IPS-18c (cell line): ENCODE results near the gene SLC9A9.

ENCODE experiments used
- H3K4me3 ChIP-seq: 2 replicates; pipeline ENCODE4 v1.7.0; 2013; ENCODE audit warnings: low read depth, mild to moderate bottlenecking, low read length, moderate library complexity; ENCODE audit not compliant: insufficient read depth
- H3K9me3 ChIP-seq: one replicate; pipeline ENCODE4 v1.6.1; 2013; ENCODE audit warnings: mild to moderate bottlenecking, low read length, moderate library complexity; ENCODE audit not compliant: control insufficient read depth, insufficient read depth

The SLC9A9 gene

DNA sequence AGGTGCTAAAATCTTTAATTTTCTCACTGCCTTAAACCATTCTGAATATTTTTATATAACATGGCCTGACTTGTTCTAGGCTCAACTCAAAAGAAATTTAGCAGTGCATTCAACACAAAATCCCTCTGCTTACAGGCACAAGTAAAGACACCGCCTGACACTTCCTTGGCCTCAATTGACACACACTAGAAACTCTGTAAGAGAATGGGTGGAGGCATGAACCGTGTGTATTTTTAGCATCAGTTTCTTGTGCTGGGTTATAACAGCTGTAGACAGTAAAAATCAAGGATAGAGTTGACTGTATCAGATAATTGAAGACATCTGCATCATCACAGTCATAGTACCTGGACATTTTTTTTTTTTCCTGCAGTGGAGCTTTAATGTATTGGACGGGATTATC is 54.3 kb downstream of the SLC9A9 start:
- H3K9me3 ChIP-seq: no peaks in the 10 kb centered on the region

DNA sequence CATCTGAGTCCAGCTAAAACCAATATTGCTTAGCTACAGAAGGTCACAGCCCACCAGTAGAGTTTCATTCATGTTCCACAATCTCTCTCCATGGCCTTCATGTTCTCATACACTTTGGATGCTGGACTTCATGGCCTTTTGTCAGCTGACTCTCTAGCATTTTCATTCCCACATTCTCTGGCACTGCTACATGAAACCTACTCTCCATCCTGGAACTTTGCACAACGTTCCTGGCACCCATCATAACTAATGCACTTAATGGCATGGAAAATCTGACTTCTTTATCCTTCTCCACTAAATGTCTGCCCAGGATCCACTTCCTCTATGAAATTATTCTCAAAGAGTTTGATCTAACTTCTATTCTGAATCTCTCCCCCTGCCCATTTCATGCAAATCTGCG is 56.9 kb downstream of the SLC9A9 start:
- Histone ChIP-seq H3K9me3 (no peaks in the 10 kb centered on the region), H3K4me3 (no peak overlapping the region)

More for the DNA sequence above, 54.3 kb downstream of the SLC9A9 start:
- H3K4me3 ChIP-seq: no peak overlapping the region

DNA sequence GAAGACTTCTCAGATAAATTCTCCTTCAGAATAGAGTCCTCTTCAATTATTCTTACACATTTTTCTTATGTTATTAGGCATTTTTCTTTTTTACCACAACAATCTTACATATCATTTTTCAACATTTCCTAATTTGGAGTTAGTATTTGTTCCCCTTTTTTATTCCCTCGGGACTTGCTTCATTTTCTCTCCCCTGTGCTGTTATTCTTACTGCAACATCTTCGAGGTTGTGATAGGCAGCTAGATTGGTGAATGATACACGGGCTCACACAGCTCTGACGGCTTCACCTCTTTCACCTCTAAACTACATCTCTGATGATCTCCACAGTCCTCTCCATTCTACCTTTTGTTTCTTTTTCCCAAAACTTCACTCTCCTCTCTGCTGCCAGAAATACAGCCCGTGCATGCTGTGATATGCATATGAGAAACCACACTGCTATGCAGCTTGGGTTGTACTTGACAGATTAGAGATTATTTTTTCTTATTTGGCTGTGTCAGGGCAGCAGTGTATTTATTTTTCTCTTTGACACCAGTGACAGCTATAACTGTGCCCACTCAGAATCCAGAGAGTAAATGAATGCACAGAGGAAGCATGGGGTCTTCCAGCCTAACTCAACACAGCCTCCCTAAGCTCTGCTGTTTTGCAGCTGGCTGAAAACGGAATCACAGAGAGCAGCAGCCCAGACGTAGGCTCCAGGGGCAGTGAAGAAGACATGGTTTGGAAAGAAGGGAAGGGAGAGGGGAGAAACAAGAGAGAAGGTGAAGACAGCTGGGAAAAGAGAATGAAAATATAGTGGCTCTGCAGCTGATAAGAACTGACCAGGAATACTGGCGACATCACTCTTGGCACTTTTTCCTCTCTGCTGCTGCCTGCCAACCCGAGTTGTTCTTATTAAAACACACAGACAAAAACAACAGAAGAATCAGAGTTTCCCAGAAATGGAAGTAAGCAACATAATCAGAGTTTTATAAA is 61.8 kb downstream of the SLC9A9 start:
- Histone ChIP-seq H3K9me3 (no peaks in the 10 kb centered on the region), H3K4me3 (no peak overlapping the region)

DNA sequence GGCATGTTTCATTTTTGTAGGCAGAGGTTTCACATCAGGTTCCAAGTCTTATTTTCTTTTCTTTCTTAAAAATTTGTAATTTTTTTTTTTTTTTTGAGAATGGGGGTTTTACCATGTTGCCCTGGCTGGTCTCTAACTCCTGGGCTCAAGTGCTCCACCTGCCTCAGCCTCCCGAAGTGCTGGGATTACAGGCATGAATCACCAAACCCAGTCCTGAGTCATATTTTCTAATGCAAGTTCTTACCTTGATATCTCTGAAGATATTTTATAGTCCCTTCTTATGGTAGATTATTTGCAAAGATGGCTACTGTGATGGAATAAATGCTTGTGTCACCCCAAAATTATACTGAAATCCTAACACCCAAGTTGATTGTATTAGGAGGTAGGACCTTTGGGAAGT is 63.8 kb downstream of the SLC9A9 start:
- Histone ChIP-seq H3K4me3 (no peak overlapping the region), H3K9me3 (no peaks in the 10 kb centered on the region)

DNA sequence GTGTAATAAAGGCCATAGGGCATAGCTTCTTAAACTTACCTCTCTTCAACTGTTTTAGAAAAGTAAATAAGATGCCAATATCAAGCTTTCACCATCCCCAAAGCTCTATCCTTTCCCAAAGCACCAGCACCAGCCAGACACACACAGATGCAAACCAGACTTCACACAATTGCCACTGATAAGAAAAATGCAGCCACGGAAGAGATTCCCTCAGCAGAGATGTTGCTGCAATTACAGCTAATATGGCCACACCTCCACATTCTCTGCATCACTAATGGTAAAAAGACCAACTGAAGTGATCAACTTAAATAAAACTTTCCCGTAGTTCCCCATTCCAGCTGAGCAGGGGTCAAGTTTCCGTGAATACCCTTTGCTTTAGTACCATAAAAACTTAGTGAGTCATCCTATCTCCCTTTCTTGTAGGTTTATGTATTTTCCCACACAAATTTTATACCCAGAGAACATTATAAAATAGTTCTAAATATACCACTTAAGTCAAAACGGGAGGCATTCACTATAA is 64.4 kb downstream of the SLC9A9 start:
- H3K9me3 ChIP-seq: no peaks in the 10 kb centered on the region

DNA sequence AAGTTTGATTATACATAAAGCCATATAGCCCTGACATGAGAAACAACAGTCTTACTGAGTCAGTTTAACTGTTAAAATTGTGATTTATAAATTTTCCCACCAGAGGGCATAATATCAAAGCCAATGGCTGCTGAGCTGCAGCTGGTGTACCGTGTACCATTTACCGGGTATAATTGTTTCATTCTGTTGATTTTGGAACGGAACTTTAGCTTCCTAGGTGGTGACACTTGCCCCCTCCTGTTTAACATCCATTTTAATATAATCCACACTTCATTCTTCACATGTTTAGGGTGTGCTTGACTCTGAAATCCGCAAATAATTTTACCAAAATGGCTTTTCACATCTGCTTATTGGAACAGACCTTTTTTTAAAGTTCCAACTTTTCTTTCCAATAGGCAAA is 72.8 kb downstream of the SLC9A9 start:
- Histone ChIP-seq H3K4me3 (no peak overlapping the region), H3K9me3 (no peaks in the 10 kb centered on the region)

More for the DNA sequence above, 64.4 kb downstream of the SLC9A9 start:
- no peak overlapping the region for H3K4me3 ChIP-seq

DNA sequence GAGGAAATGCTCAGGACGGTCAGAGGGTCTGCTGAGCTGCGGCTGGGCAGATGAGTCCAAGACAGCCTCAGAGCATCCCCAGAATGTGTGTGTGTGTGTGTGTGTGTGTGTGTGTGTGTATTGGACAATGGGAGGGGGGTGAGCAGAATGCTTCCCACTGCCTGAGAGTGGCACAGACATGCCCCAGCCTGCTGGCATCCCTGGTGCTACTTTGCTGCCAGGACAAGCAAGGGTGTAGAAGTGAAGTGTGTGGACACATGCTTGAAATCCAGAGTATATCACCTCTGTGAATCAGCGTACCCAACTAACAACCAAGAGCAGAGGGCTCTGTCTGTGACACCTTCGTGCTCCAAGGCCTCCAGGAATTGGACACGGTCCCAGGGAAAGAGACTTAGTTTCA is 76.3 kb downstream of the SLC9A9 start:
- no peak overlapping the region for H3K4me3 ChIP-seq

DNA sequence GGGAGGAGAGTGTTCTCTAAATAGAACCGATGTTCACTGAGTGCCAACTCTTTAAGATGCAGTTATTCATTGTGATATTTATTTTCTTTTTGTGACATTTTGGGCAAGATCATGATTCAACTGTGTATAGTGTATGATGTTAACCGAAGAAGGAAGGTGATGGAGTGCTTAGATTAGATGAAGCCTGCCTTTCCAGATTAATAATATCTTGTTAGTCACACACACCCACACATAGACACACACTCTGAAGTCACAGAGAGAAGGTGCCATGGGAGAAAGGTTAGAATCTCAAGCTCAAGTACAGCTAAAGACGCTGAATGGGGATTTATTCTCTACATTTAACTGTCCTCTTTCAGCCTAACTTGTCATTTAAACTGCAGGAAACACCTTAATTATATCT is 77.0 kb downstream of the SLC9A9 start:
- Histone ChIP-seq H3K9me3 (no peaks in the 10 kb centered on the region), H3K4me3 (no peak overlapping the region)

More for the DNA sequence above, 76.3 kb downstream of the SLC9A9 start:
- H3K9me3 ChIP-seq: no peaks in the 10 kb centered on the region

DNA sequence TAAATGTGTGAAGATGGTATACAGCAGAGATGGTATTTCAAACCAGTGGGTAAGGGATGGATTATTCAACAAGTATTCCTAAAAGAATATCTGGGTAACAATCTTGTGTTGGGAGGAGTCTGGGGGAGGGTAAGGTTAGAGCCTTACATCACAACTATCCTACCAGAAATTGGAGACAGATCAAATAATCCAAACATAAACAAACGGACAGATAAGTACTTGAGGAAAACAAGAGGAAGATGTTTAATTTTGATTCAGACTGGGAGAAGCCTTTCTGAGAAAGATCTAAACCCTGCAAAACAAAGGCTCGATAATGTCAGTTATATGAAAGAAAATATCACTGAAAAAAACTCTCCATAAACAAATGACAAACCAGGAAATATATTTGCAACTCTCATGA is 77.9 kb downstream of the SLC9A9 start:
- Histone ChIP-seq H3K9me3 (no peaks in the 10 kb centered on the region), H3K4me3 (no peak overlapping the region)

DNA sequence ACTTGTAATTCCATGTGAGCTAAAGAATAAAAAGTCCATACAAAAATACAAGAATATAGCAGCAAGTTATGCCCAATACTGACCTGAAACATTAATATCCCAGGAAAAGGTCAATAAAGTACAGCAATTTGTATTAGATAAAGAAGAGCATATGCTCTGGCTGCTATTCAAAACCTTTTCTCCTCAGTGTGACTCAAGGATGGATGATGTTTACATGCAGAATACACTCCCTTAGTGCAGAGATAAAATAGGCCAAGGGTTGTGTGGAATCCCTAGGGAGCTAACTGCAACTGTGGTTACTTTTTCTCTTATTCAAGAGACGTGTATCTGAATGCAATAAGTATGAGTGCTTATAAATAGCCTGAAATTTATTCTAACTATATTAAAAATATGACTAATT is 78.7 kb downstream of the SLC9A9 start:
- Histone ChIP-seq H3K9me3 (no peaks in the 10 kb centered on the region), H3K4me3 (no peak overlapping the region)

DNA sequence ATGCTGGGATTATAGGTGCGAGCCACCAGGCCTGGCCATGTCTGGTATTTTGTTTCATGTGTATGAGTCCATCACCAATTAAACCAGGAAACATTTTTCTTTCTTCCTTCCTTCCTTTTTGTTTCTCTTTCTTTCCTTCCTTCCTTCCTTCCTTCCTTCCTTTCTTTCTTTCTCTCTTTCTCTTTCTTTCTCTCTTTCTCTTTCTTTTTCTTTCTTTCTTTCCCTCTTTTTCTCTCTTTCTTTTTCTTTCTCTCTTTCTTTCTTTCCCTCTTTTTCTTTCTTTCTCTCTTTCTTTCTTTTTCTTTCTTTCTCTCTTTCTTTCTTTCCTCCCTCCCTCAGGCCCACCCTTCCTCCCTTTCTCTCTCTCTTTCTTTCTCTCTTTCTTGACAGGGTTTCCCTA is 83.4 kb downstream of the SLC9A9 start:
- Histone ChIP-seq H3K9me3 (no peaks in the 10 kb centered on the region), H3K4me3 (no peak overlapping the region)

DNA sequence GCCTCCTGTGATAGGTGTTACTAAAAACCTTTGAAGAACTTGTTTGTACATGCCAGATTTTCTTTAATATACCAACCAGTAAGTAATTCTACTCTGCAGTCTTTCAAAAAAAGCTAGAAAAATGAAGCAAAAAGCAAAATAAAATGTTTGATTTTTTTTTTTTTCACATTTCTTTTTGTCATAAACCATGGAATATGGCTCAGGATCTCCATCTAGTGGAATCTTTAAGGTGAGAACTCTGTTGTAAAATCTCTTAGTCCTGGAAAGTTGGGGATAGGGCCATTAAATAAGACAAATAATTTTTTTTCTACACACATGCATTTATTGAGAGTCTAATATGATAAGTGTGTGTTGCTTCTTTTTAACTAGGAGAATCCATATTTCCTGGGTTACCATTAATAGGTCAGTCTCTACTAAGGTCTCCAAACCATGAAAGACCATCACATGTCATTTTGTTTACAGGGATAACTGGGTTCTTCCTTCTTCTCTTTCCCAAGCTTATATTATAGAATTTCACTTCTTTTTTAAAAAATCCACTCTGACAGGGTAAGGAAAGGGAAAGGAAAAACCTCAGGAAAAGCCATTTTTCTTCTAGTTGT is 84.6 kb downstream of the SLC9A9 start:
- Histone ChIP-seq H3K4me3 (no peak overlapping the region), H3K9me3 (no peaks in the 10 kb centered on the region)

DNA sequence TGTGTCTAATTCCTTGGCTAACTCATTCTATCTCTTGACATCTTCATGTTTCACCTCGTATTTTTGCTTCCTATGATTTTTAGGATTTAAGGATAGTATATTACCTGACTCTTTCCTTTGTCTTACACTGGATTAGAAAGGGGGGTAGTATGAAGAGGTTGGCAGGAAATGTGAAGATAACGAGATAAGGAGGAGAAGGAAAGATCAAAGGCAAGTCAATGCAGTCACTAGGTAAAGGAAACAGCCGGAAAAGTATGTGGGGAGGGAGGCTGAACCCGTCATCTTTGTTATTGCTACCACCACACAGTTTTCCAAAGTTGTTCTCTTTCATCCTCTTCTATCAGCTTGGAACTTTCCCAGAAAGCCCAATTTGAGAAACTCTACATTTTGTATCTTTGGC is 90.6 kb downstream of the SLC9A9 start:
- no peaks in the 10 kb centered on the region for H3K9me3 ChIP-seq

DNA sequence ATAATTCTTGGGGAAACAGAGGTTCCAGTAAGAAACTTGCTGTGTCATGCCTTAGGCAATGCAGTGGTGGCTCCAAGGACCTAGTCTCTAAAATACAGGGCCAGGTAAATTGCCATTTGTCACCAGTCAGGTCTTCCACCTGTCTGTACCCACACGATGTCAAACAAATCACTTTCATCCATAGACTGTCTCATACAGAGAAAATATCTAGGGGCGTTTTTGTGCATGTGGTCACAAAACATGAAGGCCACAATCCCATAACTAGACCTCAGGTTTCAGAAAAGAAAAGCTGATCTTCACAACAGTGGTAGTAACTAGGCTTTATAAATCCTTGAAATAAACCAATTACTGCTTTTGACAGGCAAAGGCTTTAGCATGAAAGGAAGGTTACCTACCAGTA is 92.3 kb downstream of the SLC9A9 start:
- Histone ChIP-seq H3K4me3 (no peak overlapping the region), H3K9me3 (no peaks in the 10 kb centered on the region)

More for the DNA sequence above, 90.6 kb downstream of the SLC9A9 start:
- H3K4me3 ChIP-seq: no peak overlapping the region

DNA sequence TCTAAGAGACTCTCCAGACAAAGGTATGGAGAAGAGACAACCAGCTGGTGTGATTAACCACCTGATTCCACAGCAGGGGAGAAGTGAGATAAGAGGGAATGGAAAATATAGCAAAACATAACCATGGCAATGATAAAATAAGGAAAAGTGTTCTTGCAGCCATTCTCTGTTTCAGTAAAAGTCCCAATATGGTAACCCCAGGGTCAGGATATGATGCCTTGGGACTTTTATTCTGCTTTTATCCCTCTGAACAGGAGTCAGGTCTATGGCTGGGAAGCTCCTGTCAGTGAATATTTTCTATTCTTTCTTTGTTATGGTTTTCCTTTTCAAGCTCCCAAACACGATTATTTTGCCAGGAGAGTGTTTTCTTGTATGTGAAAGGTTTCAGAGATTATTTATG is 94.2 kb downstream of the SLC9A9 start:
- Histone ChIP-seq H3K4me3 (no peak overlapping the region), H3K9me3 (no peaks in the 10 kb centered on the region)

DNA sequence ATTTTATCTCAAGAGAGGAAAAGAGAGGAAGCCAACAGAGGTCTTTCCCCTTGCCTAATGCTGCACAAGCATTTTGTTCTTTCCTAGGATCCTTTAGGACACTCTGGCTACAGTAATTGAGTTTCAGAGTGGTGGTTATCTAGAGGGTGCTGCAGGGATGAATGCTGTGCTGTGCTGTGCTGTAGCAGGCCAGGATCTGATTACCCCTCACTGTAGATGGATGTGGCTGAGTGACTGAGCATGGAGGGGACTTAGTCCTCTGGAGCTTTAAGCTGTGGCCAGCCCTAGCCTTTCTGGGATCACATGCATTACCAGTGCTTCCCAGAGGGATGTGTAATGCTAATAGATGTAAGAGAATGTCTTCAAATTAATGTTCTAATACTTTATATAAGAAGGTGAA is 94.8 kb downstream of the SLC9A9 start:
- H3K9me3 ChIP-seq: no peaks in the 10 kb centered on the region

DNA sequence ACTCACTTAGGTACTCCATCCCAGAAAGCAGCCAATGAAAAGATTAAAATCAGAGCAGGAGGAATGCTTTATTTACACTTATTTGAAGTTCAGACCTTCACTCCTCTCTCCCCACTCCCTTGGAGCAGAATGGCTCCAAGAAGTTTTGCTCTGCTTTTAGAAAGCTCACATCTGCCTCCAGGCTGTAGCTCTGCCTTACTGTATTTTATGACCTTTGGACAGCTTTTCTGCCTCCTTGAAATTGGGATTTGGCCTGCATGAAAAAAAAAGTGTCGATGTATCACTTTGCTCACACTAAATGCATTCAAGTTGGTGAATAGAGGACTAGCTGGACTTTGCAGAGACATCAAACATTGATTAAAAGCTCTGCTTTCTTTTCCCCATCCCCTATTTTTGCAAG is 95.3 kb downstream of the SLC9A9 start:
- no peak overlapping the region for H3K4me3 ChIP-seq
- no peaks in the 10 kb centered on the region for H3K9me3 ChIP-seq

More for the DNA sequence above, 94.8 kb downstream of the SLC9A9 start:
- no peak overlapping the region for H3K4me3 ChIP-seq

DNA sequence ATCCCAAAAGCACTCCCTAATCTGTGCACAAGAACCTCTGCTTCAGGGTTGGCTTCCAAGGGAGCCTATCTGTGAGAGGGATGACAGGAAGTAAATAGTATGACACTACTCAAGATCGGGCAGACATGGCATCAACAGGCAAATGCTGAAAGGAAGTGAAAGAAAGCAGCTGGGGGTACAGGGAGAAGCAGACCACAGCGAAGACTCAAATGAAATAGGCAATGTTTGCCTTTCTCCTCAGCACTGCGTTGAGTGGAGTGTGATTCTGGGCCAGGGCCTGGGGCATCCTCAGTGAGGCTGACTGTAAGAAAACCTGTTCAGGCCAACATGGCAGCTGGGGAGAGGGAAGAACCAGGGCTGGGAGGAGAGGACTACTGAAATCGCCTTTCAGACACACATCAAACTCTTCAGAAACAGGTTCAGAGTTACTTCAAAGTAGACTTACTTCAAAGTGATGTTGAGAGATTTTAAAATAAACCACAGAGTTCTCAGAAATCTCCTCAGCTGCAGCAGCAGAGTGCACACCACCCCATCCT is 96.6 kb downstream of the SLC9A9 start:
- Histone ChIP-seq H3K4me3 (no peak overlapping the region), H3K9me3 (no peaks in the 10 kb centered on the region)
